Bronchial epithelial cell (primary cell): ENCODE data around the gene CLDN10. TPM values are rescaled to one million over a fixed set of nuclear protein-coding genes. Genes with fewer than 3 reads are reported as not detected.

Source experiments
- DNase-seq: peaks from one replicate; pipeline ENCODE4 v3.0.0-alpha.2; 2010; ENCODE audit warnings: low read depth
- FAIRE-seq: peaks from 2 replicates; lab custom pipeline; 2011; peaks lifted over from hg19 to GRCh38; lab: Jason Lieb, UNC
- H3K27me3 ChIP-seq: 2 replicates; pipeline ENCODE4 v1.5.1; 2011; ENCODE audit warnings: low read length; ENCODE audit not compliant: control insufficient read depth, insufficient read depth
- H3K36me3 ChIP-seq: 2 replicates; pipeline ENCODE4 v1.5.1; 2011; ENCODE audit warnings: low read length; ENCODE audit not compliant: control insufficient read depth, insufficient read depth
- H3K4me3 ChIP-seq: 2 replicates; pipeline ENCODE4 v1.5.1; 2011; ENCODE audit warnings: mild to moderate bottlenecking, low read depth, low read length, control low read depth
- total RNA-seq: library from RNA; depleted of rRNA; stranded (reverse); fragments of >200 nt; gene quantifications from 2 replicates; pipeline ENCODE4 v1.2.1, GENCODE V29; 2014
- TF ChIP-seq, protein P1 (sequence below): IDR thresholded peaks from 2 replicates; pipeline ENCODE4 v1.5.1; 2011; ENCODE audit warnings: mild to moderate bottlenecking, moderate library complexity, low read length, control low read depth, inconsistent platforms; ENCODE audit not compliant: insufficient read depth, severe bottlenecking

CLDN10 gene
- total RNA-seq, 1 donor from 2014 or later = not detected

GRCh38 chr13:95614641-95615245 lies 62.2 kb downstream of the CLDN10 start:
- TF ChIP-seq, protein P1, sequence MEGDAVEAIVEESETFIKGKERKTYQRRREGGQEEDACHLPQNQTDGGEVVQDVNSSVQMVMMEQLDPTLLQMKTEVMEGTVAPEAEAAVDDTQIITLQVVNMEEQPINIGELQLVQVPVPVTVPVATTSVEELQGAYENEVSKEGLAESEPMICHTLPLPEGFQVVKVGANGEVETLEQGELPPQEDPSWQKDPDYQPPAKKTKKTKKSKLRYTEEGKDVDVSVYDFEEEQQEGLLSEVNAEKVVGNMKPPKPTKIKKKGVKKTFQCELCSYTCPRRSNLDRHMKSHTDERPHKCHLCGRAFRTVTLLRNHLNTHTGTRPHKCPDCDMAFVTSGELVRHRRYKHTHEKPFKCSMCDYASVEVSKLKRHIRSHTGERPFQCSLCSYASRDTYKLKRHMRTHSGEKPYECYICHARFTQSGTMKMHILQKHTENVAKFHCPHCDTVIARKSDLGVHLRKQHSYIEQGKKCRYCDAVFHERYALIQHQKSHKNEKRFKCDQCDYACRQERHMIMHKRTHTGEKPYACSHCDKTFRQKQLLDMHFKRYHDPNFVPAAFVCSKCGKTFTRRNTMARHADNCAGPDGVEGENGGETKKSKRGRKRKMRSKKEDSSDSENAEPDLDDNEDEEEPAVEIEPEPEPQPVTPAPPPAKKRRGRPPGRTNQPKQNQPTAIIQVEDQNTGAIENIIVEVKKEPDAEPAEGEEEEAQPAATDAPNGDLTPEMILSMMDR = peak; percentile 64
- H3K36me3 ChIP-seq = no peaks in the 10 kb centered on the region
- peak; percentile 75 for DNase-seq
- H3K4me3 ChIP-seq = no peak overlapping the region
- no peak for FAIRE-seq
- no peaks in the 10 kb centered on the region for H3K27me3 ChIP-seq

GRCh38 chr13:95615539-95615938 lies 63.0 kb downstream of the CLDN10 start:
- DNase-seq (no peak), FAIRE-seq (no peak)
- H3K36me3 ChIP-seq = no peaks in the 10 kb centered on the region
- TF ChIP-seq, protein P1 = no peak
- H3K27me3 ChIP-seq = no peaks in the 10 kb centered on the region
- no peak overlapping the region for H3K4me3 ChIP-seq

- FAIRE-seq = no peak
- no peaks in the 10 kb centered on the region for H3K36me3 ChIP-seq
- DNase-seq = no peak
- TF ChIP-seq, protein P1 = no peak
- no peak overlapping the region for H3K4me3 ChIP-seq
- H3K27me3 ChIP-seq = no peaks in the 10 kb centered on the region
These were observed 67.7 kb downstream of the CLDN10 start for GRCh38 chr13:95620030-95620824.

GRCh38 chr13:95620825-95621498 lies 68.4 kb downstream of the CLDN10 start:
- Histone ChIP-seq H3K4me3 (no peak overlapping the region), H3K27me3 (no peaks in the 10 kb centered on the region), H3K36me3 (no peaks in the 10 kb centered on the region)
- no peak for DNase-seq
- TF ChIP-seq, protein P1 = no peak
- FAIRE-seq = peak; percentile 81

- TF ChIP-seq, protein P1 = no peak
- no peak for DNase-seq
- no peak for FAIRE-seq
- Histone ChIP-seq H3K4me3 (no peak overlapping the region), H3K36me3 (no peaks in the 10 kb centered on the region), H3K27me3 (no peaks in the 10 kb centered on the region)
These were observed 70.6 kb downstream of the CLDN10 start for GRCh38 chr13:95623141-95623540.
